DMS53 (cell line): ENCODE data around the gene ANKLE2.

ENCODE experiments used
- DNase-seq: peaks from one replicate; lab custom pipeline; 2025; lab: John Stamatoyannopoulos, UW

Gene ANKLE2

DNA sequence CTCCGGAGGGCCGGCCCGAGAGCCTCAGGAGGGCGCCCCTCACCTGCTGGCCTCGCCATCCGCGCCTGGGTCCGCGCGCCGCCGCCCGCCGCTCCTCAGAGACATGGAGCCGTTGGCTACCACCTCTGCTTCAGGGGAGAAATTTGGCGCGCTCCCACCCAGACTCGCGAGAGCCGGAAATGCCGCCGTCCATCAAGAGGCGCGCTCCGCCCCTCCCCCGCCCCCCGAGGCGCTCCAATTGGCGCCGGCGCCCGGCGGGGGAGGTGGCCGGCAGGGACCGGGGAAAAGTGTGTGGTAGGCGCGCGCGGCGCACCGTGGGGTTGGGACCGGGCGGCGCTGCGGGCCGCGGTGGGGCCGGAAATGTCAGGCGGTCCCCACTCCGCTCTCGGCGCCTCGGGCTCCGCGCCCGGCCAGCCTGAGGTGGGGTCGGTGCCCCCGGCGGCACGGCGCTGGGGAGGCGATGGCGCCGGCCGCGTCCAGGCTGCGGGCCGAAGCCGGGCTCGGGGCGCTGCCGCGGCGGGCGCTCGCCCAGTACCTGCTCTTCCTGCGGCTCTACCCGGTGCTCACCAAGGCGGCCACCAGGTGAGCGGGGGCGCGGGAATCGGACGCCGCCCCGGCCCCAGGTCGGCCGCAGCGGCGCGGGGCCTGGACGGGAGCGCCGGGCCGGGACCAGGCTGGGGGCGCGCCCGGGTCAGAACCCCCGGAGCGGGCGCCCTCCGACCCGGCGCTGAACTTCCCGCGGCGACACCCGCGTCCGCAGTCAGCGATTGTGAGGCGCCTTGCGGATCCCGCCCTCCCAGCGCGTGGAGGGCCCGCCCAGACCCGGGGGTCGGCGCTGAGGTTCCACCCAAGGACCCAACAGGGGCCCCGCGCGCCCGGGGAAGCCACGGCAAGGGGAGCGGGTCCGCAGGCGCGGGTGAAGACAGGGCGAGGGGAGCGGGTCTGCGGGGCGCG lies 74.1 kb downstream of the ANKLE2 start, which contains the start of the genes POLE and PXMP2:
Gene POLE (minus strand): TSS at position 132 of the 954 bp plus-strand sequence. CDS start 27 bp downstream, at position 105.
Gene PXMP2 (plus strand): TSS at position 377 of the 954 bp plus-strand sequence. CDS start 84 bp downstream, at position 461.
- peak; percentile 98 for DNase-seq

DNA sequence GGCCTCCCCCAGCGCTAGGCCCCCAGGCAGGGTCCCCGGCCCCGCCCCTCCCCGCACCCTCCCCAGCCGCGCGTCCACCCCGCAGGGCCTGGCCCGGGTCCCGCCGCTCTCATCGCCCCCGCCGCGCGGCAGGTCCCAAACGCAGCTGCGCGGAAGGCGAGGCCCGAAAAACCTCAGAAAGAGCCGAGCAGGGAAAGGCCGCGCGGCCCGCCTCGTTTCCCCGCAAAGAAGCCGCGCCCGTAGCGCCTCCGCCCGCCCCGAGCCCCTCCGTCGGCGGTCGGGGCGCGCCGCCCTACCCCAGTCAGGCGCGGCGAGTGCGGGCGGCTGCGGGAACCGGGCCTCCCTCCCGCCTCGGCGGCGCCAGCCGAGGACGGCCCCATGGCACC lies 74.8 kb downstream of the ANKLE2 start:
- DNase-seq = no peak

DNA sequence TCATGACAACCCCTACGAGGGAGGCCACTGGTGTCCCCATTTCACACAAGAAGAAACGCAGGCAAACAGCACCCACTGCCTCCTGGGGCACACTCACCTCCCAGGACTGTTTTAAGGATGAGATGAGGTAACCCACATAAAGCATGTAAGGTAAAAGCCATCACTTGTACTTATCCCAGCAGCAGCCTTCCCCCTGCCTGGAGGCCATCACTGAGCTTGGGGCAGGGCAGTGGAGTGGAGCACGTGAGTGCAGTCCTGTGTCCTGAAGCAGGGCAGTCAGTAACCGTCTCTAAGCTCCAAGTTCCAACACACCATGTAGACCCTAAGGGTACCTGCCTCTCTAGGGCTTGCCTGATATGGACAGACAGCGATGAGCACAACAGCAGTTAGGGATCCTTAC lies 76.2 kb downstream of the ANKLE2 start:
- no peak for DNase-seq

DNA sequence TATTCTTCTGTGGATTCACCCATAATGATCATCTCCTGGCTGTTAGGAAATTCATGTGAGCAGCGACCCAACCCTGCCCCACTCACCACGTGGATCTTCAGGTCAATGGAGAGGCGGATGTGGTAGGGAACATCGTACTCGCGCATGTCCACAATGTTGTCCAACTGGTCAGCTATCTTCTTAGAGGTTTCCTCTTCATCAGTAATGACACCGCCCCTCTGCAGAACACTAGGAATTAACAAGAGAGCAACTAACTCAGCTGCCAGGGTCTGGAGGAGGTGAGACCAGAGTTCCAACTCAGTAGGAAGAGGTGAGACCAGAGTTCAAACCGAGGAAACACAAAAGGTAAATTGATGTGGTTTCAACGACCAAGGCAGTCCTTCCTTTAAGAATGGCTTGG lies 84.1 kb downstream of the ANKLE2 start:
- DNase-seq = no peak

DNA sequence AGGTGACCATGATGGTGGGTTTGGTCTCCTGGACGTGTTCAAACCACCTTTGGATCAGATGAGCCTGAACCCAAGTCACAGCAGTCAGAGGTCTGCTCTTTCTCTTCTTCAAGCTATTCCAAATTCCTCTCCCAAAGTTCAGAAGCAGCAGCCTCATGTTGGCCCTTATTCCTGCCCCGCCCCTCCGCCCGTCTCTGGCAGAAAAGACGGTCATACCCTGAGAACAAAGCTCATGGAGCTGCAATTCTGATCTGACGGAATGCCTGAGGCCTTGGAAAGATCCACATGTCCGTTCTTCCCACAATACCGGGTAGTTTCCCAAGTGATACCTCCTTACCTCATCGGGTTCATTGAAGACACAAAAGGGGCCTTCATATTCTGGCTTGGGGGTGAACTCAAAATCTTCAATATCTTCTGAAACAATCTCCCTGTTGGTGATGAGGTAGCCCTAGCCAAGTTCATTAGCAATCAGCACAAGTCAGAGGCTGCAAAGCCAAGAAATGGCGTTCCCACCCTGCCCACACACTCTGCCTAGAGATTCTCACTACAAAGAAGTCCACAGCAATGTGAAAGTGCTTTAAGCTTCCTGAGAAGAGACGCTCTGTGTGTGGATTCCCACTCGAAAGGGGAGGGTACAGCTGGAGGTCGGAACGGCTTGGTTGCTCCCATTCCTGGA lies 85.7 kb downstream of the ANKLE2 start:
- no peak for DNase-seq
